IPS DF 6.9 (cell line): ENCODE measurements around the gene CISH.

Source experiments
- DNase-seq: peaks from one replicate; pipeline ENCODE4 v3.0.0-alpha.2; 2013; ENCODE audit warnings: low read depth, low spot score
- H3K27ac ChIP-seq: one replicate; pipeline ENCODE4 v1.5.1; 2013; ENCODE audit warnings: low read length, control low read depth
- H3K27me3 ChIP-seq: 2 replicates; pipeline ENCODE4 v1.6.1; 2013; ENCODE audit warnings: mild to moderate bottlenecking, low read length; ENCODE audit not compliant: control insufficient read depth, insufficient read depth
- H3K36me3 ChIP-seq: 2 replicates; pipeline ENCODE4 v1.6.1; 2013; ENCODE audit warnings: low read length; ENCODE audit not compliant: control insufficient read depth, insufficient read depth
- H3K4me1 ChIP-seq: 2 replicates; pipeline ENCODE4 v1.6.1; 2013; ENCODE audit warnings: low read length; ENCODE audit not compliant: control insufficient read depth, insufficient read depth
- H3K4me3 ChIP-seq: 2 replicates; pipeline ENCODE4 v1.5.1; 2013; ENCODE audit warnings: mild to moderate bottlenecking, low read length
- H3K9me3 ChIP-seq: 2 replicates; pipeline ENCODE4 v1.6.1; 2013; ENCODE audit warnings: low read length, inconsistent platforms; ENCODE audit not compliant: control insufficient read depth, insufficient read depth
- WGBS: extraction: QIAGEN DNeasy Blood & Tissue Kit; methylation state at CpG from one replicate; pipeline ENCODE4 v1.1.7; 2013; ENCODE audit warnings: mixed read lengths, missing lambda C conversion rate; ENCODE audit not compliant: insufficient read length, insufficient coverage; 5-methylcytosine and 5-hydroxymethylcytosine counted together

The CISH gene

DNA sequence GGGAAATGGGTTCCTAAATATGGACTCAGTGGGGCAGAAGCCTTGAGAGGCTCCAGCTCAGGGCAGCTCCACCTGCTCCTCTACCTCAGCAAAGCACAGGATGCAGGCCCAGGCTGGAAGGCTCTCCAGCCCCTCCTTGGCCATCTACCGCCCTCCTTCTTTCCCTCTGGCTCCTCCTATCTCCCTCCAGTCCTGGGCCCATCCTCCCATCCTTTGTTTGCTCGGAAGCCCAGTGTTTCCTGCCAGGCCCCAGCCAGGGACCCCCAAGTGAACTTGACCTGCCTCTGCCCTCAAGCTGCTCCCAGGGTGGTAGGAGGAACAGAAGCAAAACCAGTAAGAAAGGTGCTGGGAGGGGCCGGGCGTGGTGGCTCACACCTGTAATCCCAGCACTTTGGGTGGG, 25.4 kb upstream of the CISH start:
- WGBS = no CpG with 5 or more reads among the region's 4 CpGs
- Histone ChIP-seq H3K27ac (no peak overlapping the region), H3K4me1 (no peaks in the 10 kb centered on the region), H3K9me3 (no peaks in the 10 kb centered on the region), H3K27me3 (no peaks in the 10 kb centered on the region), H3K4me3 (no peak overlapping the region), H3K36me3 (no peaks in the 10 kb centered on the region)
- DNase-seq = no peak

DNA sequence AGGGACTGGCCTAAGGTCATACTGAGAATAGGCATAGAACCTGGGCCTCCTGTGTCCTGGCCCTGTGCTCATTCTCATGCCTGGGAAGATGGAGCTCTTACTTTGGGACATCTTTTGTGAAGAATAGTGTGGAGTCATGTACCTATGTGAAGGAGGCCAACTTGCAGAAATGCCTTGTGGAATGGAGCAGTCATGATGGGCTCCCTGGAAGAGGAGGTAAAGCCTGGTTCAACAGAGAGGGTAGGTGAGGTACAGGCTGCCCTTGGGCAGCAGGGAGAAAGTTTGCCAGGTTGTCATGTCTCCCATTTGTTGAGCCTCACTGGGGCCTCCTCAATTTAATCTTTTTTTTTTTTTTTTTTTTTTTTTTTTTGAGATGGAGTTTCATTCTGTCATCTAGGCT, 23.5 kb upstream of the CISH start:
- Histone ChIP-seq H3K36me3 (0 out of 2 replicates have a peak, but pooled peaks cover 2% of the 10 kb centered on the region), H3K27me3 (no peaks in the 10 kb centered on the region), H3K4me1 (no peaks in the 10 kb centered on the region), H3K27ac (no peak overlapping the region), H3K9me3 (no peaks in the 10 kb centered on the region), H3K4me3 (no peak overlapping the region)
- DNase-seq = no peak

DNA sequence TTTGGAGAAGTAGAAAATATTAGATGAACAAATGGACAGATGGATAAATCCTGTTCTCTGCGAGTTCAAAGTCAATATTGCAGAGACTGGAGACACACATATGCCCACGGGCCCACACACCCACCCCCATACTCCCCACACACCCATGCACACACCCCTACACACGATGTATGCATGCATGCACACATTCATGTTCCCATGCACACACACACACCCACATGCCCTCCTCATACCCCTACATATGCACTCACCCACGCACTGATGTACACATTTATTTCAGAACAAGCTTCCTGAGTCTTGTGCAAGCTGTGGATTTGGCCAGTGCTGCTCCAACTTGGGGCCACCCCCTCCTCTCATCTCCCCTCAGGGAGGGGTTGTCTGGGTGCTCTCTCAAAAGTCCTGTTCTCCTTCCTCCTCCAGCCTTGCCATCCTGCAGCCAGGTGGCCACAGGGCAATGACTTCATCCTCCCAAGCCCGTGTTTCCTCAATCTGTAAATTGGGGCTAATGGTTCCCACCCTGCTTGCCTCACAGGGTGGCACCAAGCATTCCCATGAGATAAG, 21.7 kb upstream of the CISH start:
- DNase-seq = no peak
- Histone ChIP-seq H3K4me3 (no peak overlapping the region), H3K36me3 (0 out of 2 replicates have a peak, but pooled peaks cover 2% of the 10 kb centered on the region), H3K9me3 (no peaks in the 10 kb centered on the region), H3K27ac (no peak overlapping the region), H3K4me1 (peaks cover 2% of the 10 kb centered on the region; the same call in 1 of the 2 replicates), H3K27me3 (no peaks in the 10 kb centered on the region)
- no CpG with 5 or more reads among the region's 5 CpGs for WGBS

DNA sequence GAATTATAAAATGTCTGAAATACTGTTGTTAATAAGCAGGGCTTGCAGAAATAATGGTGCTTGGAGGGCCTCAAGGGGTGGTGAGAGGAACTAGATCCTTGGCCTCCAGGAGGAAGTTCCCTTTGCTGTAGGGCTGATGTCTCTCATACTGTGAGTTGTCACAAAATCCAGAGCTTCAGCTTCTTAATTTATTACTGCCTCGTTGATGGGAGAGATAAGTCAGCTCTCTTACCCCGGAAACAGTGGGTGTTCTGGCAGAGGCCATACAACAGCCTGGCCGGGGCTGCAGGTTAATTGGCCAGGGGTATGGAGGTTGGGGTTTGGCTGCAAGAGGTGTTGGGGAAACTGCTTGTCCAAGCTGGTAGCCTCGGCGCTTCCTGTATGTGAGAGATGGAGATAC, 20.9 kb upstream of the CISH start:
- no CpG with 5 or more reads among the region's 5 CpGs for WGBS
- no peaks in the 10 kb centered on the region for H3K27me3 ChIP-seq
- peaks cover 7% of the 10 kb centered on the region for H3K4me1 ChIP-seq
- no peaks in the 10 kb centered on the region for H3K9me3 ChIP-seq
- H3K27ac ChIP-seq = no peak overlapping the region
- 0 out of 2 replicates have a peak, but pooled peaks cover 2% of the 10 kb centered on the region for H3K36me3 ChIP-seq
- no peak for DNase-seq
- H3K4me3 ChIP-seq = no peak overlapping the region

DNA sequence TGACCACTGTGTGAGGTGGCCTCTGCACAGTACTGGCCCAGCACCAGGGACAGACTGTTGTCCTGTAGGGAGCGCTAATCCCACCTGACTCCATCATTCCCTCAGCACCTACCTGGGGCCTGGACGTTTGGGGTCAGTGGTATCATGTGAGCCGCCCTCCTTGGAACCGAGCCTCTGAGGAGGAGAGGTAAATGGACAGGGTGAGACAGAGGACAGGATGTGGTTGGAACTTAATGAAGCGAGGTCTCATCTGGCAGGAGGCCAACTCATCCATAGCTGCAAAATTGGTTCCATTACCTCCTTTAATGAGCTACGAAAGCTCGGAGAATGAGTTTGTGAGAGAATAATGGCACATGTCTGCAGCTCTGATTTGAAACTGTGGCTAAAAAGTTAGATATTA, 19.3 kb upstream of the CISH start:
- H3K4me1 ChIP-seq = peaks cover 8% of the 10 kb centered on the region
- no CpG with 5 or more reads among the region's 7 CpGs for WGBS
- no peak overlapping the region for H3K4me3 ChIP-seq
- no peak overlapping the region for H3K27ac ChIP-seq
- DNase-seq = no peak
- H3K36me3 ChIP-seq = 0 out of 2 replicates have a peak, but pooled peaks cover 2% of the 10 kb centered on the region
- H3K9me3 ChIP-seq = no peaks in the 10 kb centered on the region
- H3K27me3 ChIP-seq = no peaks in the 10 kb centered on the region

DNA sequence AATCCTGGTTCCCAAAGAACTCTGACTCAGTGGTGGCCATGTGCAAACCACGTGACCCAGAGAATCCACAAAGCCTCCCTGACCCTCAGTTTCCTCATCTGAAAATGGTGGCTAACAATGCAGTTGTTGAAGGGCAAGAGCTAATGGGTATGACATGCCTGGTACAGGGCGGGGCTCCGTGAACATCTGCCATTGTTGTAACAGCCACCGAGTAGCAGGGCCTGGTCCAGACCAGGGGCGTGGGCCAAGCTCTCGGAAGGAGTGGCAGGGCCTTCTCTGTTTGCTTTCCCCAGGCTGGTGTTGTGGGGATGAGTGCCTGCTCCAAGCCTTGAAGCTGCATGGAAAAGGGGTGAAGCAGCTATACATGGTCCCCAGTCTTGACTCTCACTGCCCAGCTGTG, 18.8 kb upstream of the CISH start:
- DNase-seq = no peak
- Histone ChIP-seq H3K4me1 (peaks cover 9% of the 10 kb centered on the region), H3K4me3 (no peak overlapping the region), H3K9me3 (no peaks in the 10 kb centered on the region), H3K36me3 (0 out of 2 replicates have a peak, but pooled peaks cover 2% of the 10 kb centered on the region), H3K27me3 (no peaks in the 10 kb centered on the region), H3K27ac (no peak overlapping the region)
- no CpG with 5 or more reads among the region's 6 CpGs for WGBS

DNA sequence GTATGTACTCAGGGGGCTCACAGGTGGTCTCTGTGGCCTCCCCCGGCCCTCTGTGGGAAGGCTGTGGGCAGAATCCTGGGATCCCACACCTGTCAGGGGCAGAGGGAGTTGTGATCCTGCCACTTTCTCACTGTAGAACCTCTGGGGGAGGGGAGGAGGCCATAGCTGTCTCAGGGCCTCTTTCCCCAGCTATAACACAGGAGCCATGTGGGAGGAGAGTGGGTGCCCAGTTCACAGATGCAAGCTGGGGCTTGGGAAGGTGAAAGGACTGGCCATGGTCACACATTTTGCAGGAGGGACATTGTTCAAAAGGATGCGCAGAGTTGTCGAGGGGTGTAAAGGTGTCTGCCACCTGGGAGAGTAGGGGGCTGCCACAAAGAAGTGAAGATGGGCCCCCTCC, 17.0 kb upstream of the CISH start:
- Histone ChIP-seq H3K9me3 (no peaks in the 10 kb centered on the region), H3K27ac (no peak overlapping the region), H3K4me1 (peaks cover 9% of the 10 kb centered on the region), H3K4me3 (no peak overlapping the region), H3K27me3 (no peaks in the 10 kb centered on the region), H3K36me3 (0 out of 2 replicates have a peak, but pooled peaks cover 2% of the 10 kb centered on the region)
- WGBS = no CpG with 5 or more reads among the region's 3 CpGs
- DNase-seq = no peak

DNA sequence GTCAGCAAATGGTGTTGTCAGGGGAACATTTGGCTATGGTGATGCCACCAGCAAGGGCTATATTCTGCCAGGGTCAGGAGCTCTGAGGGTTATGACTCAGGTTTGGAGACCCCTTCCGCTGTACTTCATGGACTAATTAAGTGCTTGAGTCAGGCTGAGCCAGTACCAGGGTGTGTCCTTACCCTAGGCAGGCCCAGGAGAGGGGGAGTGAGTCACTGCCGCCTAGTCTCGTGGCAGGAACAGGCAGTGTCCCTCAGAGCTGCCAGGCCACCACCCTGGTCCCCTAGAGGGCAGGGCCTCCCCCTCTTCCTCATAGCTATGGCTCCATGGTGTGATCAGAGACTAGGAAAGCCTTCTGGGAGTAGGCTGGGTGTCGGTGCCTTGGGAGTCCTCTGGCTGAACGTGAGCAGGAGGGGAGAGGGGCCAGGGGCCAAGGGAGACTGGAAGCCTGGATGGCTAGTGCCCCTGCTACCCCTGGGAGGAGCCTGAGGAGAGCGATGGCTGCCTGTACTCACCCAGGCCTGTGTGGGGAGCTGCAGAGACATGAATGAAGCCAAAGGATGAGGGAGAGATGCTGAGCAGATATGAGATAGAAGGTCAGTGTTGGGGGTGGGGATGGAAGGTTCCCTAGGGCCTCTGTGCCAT, 16.0 kb upstream of the CISH start:
- no peak overlapping the region for H3K27ac ChIP-seq

DNA sequence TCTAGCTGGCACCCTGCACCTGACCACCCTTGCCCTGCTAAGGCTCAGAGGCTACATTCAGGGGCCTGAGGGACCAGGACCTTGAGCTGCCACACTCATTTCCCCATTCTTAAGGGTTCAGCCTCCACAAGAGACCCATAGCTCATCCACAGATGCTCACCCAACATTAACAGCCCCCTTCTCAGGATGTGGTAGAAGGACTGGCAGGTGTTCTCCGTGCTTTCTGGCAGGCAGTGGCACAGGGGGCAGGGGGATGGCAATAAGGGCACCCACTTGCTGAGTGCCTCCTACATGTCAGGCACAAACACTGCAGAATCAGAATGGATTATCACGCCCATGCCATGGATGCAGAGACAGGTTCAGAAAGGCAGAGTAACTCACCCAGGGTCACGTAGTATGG, 14.8 kb upstream of the CISH start:
- no peak overlapping the region for H3K4me3 ChIP-seq
- H3K27me3 ChIP-seq = no peaks in the 10 kb centered on the region
- DNase-seq = no peak
- H3K4me1 ChIP-seq = peaks cover 9% of the 10 kb centered on the region
- H3K36me3 ChIP-seq = 0 out of 2 replicates have a peak, but pooled peaks cover 2% of the 10 kb centered on the region
- no peak overlapping the region for H3K27ac ChIP-seq
- H3K9me3 ChIP-seq = no peaks in the 10 kb centered on the region
- no CpG with 5 or more reads among the region's 3 CpGs for WGBS

More for the DNA sequence above, 16.0 kb upstream of the CISH start:
- H3K27me3 ChIP-seq = no peaks in the 10 kb centered on the region
- 0 out of 2 replicates have a peak, but pooled peaks cover 2% of the 10 kb centered on the region for H3K36me3 ChIP-seq
- no CpG with 5 or more reads among the region's 6 CpGs for WGBS
- DNase-seq = no peak
- H3K4me3 ChIP-seq = no peak overlapping the region
- peaks cover 9% of the 10 kb centered on the region for H3K4me1 ChIP-seq
- no peaks in the 10 kb centered on the region for H3K9me3 ChIP-seq

DNA sequence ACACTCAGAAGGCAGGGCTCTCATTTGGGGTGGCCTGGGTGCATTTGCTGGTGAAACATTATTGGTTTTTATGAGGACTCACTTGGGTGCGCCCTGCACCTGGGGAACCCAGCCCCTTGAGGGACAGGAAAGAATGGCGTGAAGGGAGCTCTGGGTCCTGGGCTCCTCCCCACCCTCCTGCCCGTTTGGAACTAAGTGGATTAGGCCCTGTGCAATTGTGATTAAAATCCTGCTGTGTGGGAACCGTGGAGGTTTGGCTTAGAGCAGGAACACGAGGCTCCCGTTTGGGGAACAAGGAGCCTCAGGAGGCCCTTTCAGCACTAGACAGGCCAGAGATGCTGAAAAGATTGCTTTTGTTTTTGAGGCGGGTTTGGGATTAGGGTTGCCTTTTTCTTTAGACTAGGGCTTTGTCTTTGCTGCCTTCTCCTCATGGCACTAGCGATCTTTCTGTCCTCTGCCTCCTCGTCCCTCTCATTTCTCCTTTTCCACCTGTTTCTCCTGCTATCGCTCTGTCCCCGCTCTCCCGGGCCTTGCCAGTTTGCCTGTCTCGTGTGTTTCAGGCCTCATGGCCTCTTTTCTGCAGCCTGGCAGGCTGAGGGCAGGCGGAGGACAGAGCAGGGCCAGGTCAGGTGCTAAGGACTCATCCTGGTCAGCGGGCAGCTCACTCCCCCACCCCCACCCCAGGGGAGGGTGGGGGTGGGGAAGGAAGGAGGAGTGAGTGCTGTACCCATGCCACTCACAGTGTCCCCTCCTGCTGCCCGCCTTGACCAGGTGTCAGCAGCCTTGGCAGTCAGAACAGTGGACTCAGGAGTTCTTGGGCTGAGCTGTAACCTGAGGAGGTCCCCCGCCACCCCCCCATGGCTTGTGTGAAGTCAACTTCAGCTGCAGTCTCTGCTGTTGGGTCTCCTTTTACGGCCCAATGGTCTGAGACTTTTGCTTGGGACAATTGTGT, 13.9 kb upstream of the CISH start:
- no CpG with 5 or more reads among the region's 18 CpGs for WGBS

More for the DNA sequence above, 13.9 kb upstream of the CISH start:
- no peak for DNase-seq
- Histone ChIP-seq H3K9me3 (no peaks in the 10 kb centered on the region), H3K4me3 (no peak overlapping the region), H3K4me1 (peaks cover 9% of the 10 kb centered on the region), H3K36me3 (no peaks in the 10 kb centered on the region), H3K27ac (no peak overlapping the region), H3K27me3 (no peaks in the 10 kb centered on the region)
